ENCODE measurements around the gene HBQ1.

GRCh38 chr16:155031-155398 is 25.2 kb upstream of the HBQ1 start:
- TF ChIP-seq CTCF (IDR thresholded peaks at IDR 0.05) = no peak
- TF ChIP-seq POLR2A (IDR thresholded peaks at IDR 0.05) = no peak
- no peak for TF ChIP-seq EP300 (IDR thresholded peaks at IDR 0.05)

Data from suprapubic skin (tissue), 3 donors.